AG04450 (cell line): ENCODE data around the gene HSD17B13. TPM values are rescaled to one million over a fixed set of nuclear protein-coding genes. Genes with fewer than 3 reads are reported as not detected.

Source experiments
- CTCF ChIA-PET: fragments of 300-600, 350-600 bp; formaldehyde crosslinking; extraction: SDS; loops from one replicate; lab custom pipeline; 2022; ENCODE audit warnings: antibody characterized with exemption, inconsistent platforms; lab: Charles Lee
- POLR2A ChIA-PET: fragments of 350-600 bp; formaldehyde crosslinking; extraction: SDS; loops from one replicate; lab custom pipeline; 2021; ENCODE audit warnings: antibody characterized with exemption, inconsistent platforms; lab: Yijun Ruan, JAX
- DNase-seq: peaks from one replicate; pipeline ENCODE4 v3.0.0-alpha.2; 2011; ENCODE audit warnings: low read depth, low spot score
- H3K27ac ChIP-seq: one replicate; pipeline ENCODE4 v1.5.1; 2012; ENCODE audit warnings: low read depth, low read length, control low read depth
- H3K27me3 ChIP-seq: one replicate; pipeline ENCODE4 v1.6.0; 2012; ENCODE audit warnings: low read length; ENCODE audit not compliant: control insufficient read depth, insufficient read depth
- H3K4me3 ChIP-seq: 2 replicates; pipeline ENCODE4 v1.5.1; 2011; ENCODE audit warnings: mild to moderate bottlenecking, low read depth, low read length, control low read depth
- H3K9me3 ChIP-seq: 2 replicates; pipeline ENCODE4 v1.5.1; 2012; ENCODE audit warnings: low read length; ENCODE audit not compliant: control insufficient read depth, insufficient read depth
- polyA minus RNA-seq: library from RNA; depleted of rRNA, polyadenylated mRNA; stranded (reverse); fragments of >200 nt; gene quantifications from 2 replicates; pipeline ENCODE4 v1.2.3, GENCODE V29; 2011; rRNA and poly(A)+ RNA removed
- polyA plus RNA-seq: library from polyadenylated mRNA; depleted of rRNA; stranded (reverse); fragments of >200 nt; gene quantifications from 2 replicates; pipeline ENCODE4 v1.2.3, GENCODE V29; 2011; rRNA removed
- TF ChIP-seq, protein P1 (sequence below): IDR thresholded peaks from 2 replicates; pipeline ENCODE4 v1.5.1; 2011; ENCODE audit warnings: low read depth, low read length, control low read depth, inconsistent platforms

The HSD17B13 gene
- polyA plus RNA-seq (0.09 TPM in 1 of 2 replicates, not detected in the other), polyA minus RNA-seq (not detected in 2 replicates)

DNA sequence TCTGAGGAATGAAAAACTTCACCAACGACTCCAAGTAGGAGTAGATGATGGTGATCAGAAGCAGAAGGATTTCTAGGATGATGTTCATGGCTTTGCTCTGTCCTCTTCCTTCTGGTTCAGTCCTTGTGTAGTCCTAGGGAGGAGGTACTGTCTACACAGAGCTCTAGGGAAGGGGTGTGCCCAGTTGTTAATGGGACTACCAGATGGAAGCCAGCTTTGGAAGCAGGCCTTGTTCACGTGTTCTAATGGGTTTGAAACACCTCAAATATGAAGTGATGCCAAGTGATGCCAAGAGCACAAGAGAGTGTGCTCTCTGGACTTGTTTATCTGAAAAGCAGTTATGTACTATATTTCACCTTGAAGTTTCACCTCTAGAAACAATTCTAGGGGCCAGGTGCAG lies at the start of gene HSD17B13:
TSS of gene HSD17B13 (minus strand) at position 129 of the 400 bp plus-strand sequence. CDS start at position 88, 41 bp downstream.
- CTCF ChIA-PET: interaction anchor here (0.6 kb wide), 2 partner anchors 8 to 48 kb away, joined by 3 to 6 read pairs; no protein-coding TSS in a partner anchor
- TF ChIP-seq, protein P1, sequence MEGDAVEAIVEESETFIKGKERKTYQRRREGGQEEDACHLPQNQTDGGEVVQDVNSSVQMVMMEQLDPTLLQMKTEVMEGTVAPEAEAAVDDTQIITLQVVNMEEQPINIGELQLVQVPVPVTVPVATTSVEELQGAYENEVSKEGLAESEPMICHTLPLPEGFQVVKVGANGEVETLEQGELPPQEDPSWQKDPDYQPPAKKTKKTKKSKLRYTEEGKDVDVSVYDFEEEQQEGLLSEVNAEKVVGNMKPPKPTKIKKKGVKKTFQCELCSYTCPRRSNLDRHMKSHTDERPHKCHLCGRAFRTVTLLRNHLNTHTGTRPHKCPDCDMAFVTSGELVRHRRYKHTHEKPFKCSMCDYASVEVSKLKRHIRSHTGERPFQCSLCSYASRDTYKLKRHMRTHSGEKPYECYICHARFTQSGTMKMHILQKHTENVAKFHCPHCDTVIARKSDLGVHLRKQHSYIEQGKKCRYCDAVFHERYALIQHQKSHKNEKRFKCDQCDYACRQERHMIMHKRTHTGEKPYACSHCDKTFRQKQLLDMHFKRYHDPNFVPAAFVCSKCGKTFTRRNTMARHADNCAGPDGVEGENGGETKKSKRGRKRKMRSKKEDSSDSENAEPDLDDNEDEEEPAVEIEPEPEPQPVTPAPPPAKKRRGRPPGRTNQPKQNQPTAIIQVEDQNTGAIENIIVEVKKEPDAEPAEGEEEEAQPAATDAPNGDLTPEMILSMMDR: no peak
- no peak within 1 kb of the TSS for H3K27ac ChIP-seq
- POLR2A ChIA-PET: no interaction called here
- no peak within 1 kb of the TSS for H3K4me3 ChIP-seq
- DNase-seq: no peak
- H3K27me3 ChIP-seq: peaks cover 2% of the 10 kb centered on the region
- H3K9me3 ChIP-seq: no peaks in the 10 kb centered on the region

GRCh38 chr4:87370068-87370467 lies 47.4 kb upstream of the HSD17B13 start:
- no peak for DNase-seq
- TF ChIP-seq, protein P1: no peak
- ChIA-PET CTCF (interaction anchor here (0.6 kb wide), 1 partner anchor 54 kb away, joined by 3 read pairs; no protein-coding TSS in a partner anchor), POLR2A (no interaction called here)
- H3K27ac ChIP-seq: no peak overlapping the region
- no peaks in the 10 kb centered on the region for H3K9me3 ChIP-seq
- H3K27me3 ChIP-seq: no peaks in the 10 kb centered on the region
- no peak overlapping the region for H3K4me3 ChIP-seq

GRCh38 chr4:87366521-87367162 lies 44.0 kb upstream of the HSD17B13 start:
- ChIA-PET POLR2A (no interaction called here), CTCF (interaction anchor here (0.5 to 1.7 kb wide), 3 partner anchors 9 to 131 kb away, joined by 3 to 8 read pairs (median 5); no protein-coding TSS in a partner anchor)
- Histone ChIP-seq H3K27ac (no peak overlapping the region), H3K27me3 (no peaks in the 10 kb centered on the region), H3K9me3 (no peaks in the 10 kb centered on the region), H3K4me3 (no peak overlapping the region)
- TF ChIP-seq, protein P1: no peak
- DNase-seq: no peak

- DNase-seq: no peak
- no peak overlapping the region for H3K27ac ChIP-seq
- no peaks in the 10 kb centered on the region for H3K9me3 ChIP-seq
- H3K27me3 ChIP-seq: no peaks in the 10 kb centered on the region
- ChIA-PET CTCF (interaction anchor here (0.6 kb wide), 1 partner anchor 11 kb away, joined by 3 read pairs; no protein-coding TSS in a partner anchor), POLR2A (no interaction called here)
- no peak overlapping the region for H3K4me3 ChIP-seq
- TF ChIP-seq, protein P1: no peak
Measured at GRCh38 chr4:87365348-87365747, 42.7 kb upstream of the HSD17B13 start.

GRCh38 chr4:87363552-87363951 lies 40.9 kb upstream of the HSD17B13 start:
- CTCF ChIA-PET: interaction anchor here (0.9 to 1.8 kb wide), 4 partner anchors 10 to 102 kb away, joined by 3 to 7 read pairs (median 6); no protein-coding TSS in a partner anchor
- Histone ChIP-seq H3K9me3 (no peaks in the 10 kb centered on the region), H3K4me3 (no peak overlapping the region), H3K27ac (no peak overlapping the region), H3K27me3 (no peaks in the 10 kb centered on the region)
- TF ChIP-seq, protein P1: no peak
- no peak for DNase-seq
- POLR2A ChIA-PET: no interaction called here
